Hematopoietic multipotent progenitor cell treated with erythropoietin and hydrocortisone succinate and interleukin-3 and kit ligand, for 17 days (in vitro differentiated cells): Measurements from ENCODE around the gene PCDHGA1.
"Not testable (repeated sequence)": the region's sequence is repeated elsewhere in the genome, so short reads cannot be mapped to it uniquely, and the experiment has no call there.

ENCODE experiments used
- DNase-seq: peaks from one replicate; pipeline ENCODE4 v3.0.0-alpha.2; 2015; ENCODE audit warnings: low spot score

The PCDHGA1 gene

GRCh38 chr5:141412854-141413539 is 82.7 kb downstream of the PCDHGA1 start, which contains the start of gene PCDHGA10:
TSS of gene PCDHGA10 (plus strand) at chr5:141412987. CDS start at chr5:141413176, 189 bp downstream.
- peak; percentile 20 for DNase-seq

- no peak for DNase-seq
Observed at GRCh38 chr5:141413540-141414069, 83.3 kb downstream of the PCDHGA1 start.

DNA sequence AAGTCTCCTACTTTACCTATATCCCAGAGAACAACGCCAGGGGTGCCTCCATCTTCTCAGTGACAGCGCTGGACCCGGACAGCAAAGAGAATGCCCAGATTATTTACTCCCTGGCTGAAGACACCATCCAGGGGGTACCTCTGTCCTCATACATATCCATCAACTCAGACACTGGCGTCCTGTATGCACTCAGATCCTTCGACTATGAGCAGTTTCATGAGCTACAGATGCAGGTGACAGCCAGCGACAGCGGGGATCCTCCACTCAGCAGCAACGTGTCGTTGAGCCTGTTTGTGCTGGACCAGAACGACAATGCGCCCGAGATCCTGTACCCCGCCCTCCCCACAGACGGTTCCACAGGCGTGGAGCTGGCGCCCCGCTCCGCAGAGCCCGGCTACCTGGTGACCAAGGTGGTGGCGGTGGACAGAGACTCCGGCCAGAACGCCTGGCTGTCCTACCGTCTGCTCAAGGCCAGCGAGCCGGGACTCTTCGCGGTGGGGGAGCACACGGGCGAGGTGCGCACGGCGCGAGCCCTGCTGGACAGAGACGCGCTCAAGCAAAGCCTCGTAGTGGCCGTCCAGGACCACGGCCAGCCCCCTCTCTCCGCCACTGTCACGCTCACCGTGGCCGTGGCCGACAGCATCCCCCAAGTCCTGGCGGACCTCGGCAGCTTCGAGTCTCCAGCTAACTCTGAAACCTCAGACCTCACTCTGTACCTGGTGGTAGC is 84.4 kb downstream of the PCDHGA1 start:
- not testable (repeated sequence) for DNase-seq

DNA sequence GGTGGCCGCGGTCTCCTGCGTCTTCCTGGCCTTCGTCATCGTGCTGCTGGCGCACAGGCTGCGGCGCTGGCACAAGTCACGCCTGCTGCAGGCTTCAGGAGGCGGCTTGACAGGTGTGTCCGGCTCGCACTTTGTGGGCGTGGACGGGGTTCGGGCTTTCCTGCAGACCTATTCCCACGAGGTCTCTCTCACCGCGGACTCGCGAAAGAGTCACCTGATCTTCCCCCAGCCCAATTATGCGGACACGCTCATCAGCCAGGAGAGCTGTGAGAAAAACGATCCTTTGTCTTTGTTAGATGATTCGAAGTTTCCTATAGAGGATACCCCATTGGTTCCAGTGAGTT is 84.9 kb downstream of the PCDHGA1 start:
- DNase-seq, result not testable (repeated sequence)

GRCh38 chr5:141417494-141418172 is 87.3 kb downstream of the PCDHGA1 start, which contains the start of gene PCDHGB7:
TSS of gene PCDHGB7 (plus strand) at chr5:141417677. CDS start at chr5:141417860, 183 bp downstream.
- DNase-seq, result peak; percentile 22

DNA sequence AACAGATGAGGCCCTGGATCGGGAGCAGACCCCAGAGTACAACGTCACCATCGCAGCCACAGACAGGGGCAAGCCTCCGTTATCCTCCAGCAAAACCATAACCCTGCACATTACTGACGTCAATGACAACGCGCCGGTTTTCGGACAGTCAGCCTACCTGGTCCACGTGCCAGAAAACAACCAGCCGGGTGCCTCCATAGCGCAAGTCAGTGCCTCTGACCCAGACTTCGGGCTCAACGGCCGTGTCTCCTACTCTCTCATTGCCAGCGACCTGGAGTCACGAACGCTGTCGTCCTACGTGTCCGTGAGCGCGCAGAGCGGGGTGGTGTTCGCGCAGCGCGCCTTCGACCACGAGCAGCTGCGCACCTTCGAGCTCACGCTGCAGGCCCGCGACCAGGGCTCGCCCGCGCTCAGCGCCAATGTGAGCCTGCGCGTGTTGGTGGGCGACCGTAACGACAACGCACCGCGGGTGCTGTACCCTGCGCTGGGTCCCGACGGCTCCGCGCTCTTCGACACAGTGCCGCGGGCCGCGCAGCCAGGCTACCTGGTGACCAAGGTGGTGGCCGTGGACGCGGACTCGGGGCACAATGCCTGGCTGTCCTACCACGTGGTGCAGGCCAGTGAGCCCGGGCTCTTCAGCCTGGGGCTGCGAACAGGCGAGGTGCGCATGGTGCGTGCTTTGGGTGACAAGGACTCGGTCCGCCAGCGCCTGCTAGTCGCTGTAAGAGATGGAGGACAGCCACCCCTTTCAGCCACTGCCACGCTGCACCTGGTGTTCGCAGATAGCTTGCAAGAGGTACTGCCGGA is 89.0 kb downstream of the PCDHGA1 start:
- DNase-seq, result no peak

- peak; percentile 48 for DNase-seq
Observed at GRCh38 chr5:141420855-141421488, 90.7 kb downstream of the PCDHGA1 start, which contains the start of gene PCDHGA11. TSS of gene PCDHGA11 (plus strand) at chr5:141421051. CDS start at chr5:141421228, 177 bp downstream.

- no peak for DNase-seq
Observed at GRCh38 chr5:141421489-141421855, 91.2 kb downstream of the PCDHGA1 start.

DNA sequence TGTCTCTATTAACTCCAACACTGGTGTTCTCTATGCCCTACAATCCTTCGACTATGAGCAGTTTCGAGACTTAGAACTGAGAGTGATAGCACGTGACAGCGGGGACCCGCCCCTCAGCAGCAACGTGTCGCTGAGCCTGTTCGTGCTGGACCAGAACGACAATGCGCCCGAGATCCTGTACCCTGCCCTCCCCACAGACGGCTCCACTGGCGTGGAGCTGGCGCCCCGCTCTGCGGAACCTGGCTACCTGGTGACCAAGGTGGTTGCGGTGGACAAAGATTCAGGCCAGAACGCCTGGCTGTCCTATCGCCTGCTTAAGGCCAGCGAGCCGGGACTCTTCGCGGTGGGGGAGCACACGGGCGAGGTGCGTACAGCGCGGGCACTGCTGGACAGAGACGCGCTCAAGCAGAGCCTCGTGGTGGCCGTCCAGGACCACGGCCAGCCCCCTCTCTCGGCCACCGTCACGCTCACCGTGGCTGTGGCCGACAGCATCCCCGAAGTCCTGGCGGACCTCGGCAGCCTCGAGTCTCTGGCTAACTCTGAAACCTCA is 92.5 kb downstream of the PCDHGA1 start:
- DNase-seq, result no peak

DNA sequence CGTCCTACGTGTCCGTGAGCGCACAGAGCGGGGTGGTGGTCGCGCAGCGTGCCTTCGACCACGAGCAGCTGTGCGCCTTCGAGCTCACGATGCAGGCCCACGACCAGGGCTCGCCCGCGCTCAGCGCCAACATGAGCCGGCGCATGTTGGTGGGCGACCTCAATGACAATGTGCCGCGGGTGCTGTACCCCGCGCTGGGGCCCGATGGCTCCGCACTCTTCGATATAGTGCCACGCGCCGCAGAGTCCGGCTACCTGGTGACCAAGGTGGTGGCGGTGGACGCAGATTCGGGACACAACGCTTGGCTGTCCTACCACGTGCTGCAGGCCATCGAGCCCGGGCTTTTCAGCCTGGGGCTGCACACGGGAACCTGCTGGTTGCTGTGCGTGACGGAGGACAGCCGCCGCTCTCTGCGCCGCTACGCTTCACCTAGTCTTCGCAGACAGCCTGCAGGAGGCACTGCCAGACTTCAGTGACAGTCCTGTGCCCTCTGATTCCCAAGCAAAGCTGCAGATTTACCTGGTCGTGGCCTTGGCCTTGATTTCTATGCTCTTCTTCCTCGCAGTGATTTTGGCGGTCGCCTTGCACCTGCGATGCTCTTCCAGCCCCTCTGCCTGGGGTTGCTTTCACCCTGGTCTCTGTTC is 97.6 kb downstream of the PCDHGA1 start:
- no peak for DNase-seq

DNA sequence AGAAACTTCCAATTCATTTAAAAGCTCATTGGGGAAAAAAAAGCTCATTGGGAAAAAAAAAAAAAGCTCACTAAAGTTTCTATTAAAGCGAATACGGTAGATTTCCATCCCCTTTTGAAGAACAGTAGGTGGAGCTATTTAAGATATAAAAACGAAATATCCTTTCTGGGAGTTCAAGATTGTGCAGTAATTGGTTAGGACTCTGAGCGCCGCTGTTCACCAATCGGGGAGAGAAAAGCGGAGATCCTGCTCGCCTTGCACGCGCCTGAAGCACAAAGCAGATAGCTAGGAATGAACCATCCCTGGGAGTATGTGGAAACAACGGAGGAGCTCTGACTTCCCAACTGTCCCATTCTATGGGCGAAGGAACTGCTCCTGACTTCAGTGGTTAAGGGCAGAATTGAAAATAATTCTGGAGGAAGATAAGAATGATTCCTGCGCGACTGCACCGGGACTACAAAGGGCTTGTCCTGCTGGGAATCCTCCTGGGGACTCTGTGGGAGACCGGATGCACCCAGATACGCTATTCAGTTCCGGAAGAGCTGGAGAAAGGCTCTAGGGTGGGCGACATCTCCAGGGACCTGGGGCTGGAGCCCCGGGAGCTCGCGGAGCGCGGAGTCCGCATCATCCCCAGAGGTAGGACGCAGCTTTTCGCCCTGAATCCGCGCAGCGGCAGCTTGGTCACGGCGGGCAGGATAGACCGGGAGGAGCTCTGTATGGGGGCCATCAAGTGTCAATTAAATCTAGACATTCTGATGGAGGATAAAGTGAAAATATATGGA is 100.2 kb downstream of the PCDHGA1 start, which contains the start of gene PCDHGA12:
TSS of gene PCDHGA12 (plus strand) at position 176 of the 782 bp plus-strand sequence. CDS start at position 429, 253 bp downstream.
- no peak for DNase-seq

GRCh38 chr5:141431286-141431685 is 101.0 kb downstream of the PCDHGA1 start:
- DNase-seq, result no peak

- not testable (repeated sequence) for DNase-seq
Observed at GRCh38 chr5:141432308-141432707, 102.0 kb downstream of the PCDHGA1 start.

- not testable (repeated sequence) for DNase-seq
Observed at GRCh38 chr5:141432726-141433125, 102.4 kb downstream of the PCDHGA1 start.

DNA sequence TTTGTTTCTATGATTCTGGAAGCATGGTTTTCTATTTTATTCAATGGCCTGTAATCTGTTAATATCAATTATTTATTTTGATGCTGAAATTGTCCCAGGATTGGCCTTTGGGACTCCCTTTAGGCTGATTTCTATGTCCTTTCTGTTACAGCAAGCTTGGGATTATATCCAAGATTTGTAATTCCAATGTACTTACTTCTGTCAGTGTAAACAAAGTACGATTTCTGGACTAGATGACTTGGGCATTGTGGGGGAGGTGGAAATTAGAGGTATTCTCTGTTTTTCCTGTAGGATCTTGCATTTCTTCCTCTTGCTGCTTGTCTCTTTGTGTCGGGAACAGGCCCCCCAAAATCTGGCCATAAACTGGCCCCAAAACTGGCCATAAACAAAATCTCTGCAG is 103.7 kb downstream of the PCDHGA1 start:
- no peak for DNase-seq

DNA sequence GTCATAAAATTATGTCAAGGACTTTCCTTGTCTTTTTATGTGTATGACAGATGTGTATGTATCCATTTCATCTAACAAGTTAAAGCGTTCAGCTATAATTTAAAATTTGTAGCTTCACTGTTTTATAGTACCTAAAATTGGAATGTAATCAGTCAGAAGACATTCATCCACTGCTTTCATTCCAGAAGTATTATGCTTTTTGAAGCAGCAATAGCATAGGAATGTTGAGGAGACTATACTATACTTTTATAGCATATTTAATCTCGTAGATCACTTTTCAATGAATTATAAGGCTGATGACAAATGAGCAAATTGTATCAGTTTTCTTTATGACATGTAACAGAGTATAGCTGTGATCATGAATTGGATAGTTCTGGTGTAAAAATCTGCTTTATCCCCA is 106.9 kb downstream of the PCDHGA1 start:
- no peak for DNase-seq

DNA sequence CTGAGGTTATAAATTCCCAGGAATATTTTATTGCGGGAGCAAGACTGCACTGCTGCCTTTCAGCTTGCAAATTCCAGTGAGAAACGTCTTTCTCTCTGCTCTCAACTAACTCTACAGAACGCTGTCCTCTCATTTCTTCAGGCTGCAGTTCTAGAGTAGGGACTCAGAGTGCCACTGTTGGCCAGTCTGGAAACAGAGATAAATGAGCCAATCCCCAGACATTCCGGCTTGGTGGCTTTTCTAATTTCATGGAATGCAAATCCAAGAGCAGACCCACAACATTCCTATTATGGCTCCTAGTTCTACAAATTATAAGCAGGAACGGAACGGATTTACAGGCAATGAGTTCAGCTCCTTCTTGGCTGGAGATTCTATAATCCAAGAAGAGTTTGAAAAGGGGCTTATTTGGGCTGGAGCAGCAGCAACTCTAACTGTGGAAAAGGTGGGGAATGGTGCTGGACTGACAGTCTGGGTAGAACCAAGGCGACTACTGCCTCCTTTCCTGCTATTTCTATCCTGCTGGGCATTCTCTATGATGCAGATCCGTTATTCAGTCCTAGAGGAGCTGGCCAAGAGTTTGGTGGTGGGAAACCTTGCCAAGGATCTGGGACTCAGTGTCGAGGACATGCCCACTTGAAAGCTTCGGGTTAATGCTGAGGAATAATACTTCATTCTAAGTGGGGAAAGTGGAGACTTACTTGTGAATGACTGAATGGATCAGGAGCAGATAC is 109.3 kb downstream of the PCDHGA1 start:
- no peak for DNase-seq

GRCh38 chr5:141440341-141440740 is 110.0 kb downstream of the PCDHGA1 start:
- no peak for DNase-seq
